ENCODE measurements around the gene SYPL2.

The SYPL2 gene

DNA sequence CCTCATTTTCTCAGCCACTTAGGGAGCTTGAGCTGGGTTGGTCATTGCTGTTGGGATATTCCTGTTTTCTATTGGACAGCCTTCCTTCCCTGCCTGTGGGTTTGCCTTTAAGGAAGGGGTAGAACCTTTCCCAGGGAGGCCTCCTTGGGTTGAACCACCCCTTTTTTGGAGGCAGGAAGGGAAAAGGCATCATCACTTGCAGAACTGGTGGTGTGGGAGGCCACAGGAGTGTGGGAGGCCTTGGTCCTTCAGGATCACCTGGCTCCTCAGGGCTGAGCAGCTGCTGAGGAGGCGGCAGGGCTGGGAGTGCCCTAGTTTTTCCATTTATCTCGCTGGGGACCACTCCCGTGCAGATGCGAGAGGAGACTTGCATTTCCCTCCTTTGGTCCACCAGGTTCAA lies 26.9 kb downstream of the SYPL2 start:
- no peak for DNase-seq

GRCh38 chr1:109493805-109494539 lies 27.6 kb downstream of the SYPL2 start, which contains the start of gene CYB561D1:
Gene CYB561D1 (plus strand): TSS chr1:109494094. CDS start chr1:109494140, 46 bp downstream.
- peak; percentile 82 for DNase-seq

DNA sequence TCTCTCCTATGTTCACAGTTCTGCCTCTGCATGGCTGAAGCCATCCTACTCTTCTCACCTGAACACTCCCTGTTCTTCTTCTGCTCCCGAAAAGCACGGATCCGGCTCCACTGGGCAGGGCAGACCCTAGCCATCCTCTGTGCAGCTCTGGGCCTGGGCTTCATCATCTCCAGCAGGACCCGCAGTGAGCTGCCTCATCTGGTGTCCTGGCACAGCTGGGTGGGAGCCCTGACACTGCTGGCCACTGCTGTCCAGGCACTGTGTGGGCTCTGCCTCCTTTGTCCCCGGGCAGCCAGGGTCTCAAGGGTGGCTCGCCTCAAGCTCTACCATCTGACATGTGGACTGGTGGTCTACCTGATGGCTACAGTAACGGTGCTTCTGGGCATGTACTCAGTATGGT lies 29.4 kb downstream of the SYPL2 start:
- DNase-seq = no peak

- no peak for DNase-seq
Measured at GRCh38 chr1:109497449-109498160, 31.3 kb downstream of the SYPL2 start.

DNA sequence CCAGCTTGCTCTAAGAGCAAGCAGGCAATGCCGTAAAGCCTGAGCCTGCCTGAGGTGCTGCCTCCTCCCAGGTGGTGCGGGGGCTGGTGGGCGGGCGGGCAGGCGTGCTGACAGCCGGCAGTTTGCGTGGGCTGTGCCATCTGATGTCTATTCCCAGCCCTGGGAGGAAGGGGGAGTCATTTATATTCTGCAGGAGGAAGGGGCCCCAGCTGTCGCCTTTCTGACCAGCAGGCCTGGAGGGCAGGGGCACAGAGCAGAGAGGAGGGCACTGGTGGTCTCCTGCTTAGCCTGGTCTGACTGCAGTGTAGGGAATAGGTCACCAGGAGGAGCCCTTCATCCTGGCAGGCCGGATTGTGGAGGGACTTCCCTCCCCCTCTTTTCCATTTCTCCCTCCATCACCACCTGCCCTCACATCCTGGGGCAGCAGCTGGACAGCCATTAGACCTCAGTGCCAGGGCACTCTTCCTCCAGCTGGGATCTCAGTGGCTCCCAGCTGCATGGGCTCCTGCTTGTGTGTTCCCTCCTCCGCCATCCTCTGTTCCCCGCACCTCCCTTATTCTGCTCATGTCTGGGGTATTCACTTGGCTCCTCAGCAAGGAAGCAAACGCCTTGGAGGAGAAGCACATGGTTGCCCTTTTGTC lies 31.9 kb downstream of the SYPL2 start:
- no peak for DNase-seq

- no peak for DNase-seq
Measured at GRCh38 chr1:109499081-109499480, 32.7 kb downstream of the SYPL2 start.

DNA sequence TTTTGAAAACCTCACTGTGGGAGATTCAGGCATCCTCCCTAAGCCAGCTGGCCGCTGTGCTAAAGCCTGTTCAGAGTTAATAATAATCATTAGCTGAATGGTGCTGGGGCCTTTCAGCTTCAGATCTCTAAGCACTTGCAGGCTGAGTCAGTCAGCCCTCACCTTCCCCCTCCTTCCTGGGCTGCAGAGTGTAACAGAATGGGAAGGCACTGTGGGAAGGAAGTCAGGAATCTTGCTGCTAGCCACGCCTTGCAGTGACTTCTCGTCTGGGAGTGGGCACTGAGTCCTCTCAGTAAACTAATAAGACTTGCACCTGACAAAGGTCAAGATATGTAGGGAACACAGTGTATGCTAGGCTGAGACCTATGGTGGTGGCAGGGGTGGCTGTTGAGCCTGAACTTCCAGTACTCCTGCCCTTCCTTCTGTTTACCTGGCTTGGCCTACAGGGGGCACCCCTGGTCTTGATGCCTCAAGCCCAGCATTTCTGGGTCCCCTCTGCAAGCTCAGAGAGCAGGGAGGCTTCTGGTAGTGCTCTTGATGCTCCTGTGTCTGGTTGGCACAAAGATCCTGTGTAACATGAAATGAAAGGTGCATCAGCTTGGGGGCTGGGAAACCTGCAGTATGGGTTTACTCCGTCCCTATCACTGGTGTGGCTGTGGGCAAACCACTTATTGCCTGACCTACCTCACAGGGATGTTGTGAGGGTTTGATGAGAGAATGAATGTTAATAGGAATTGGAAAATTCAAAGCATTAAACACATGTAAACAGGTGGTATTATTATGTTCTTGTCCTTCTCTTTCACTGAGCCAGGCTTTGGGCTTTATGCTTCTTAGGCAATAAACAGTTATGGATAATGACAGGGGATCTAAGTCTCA lies 33.6 kb downstream of the SYPL2 start:
- peak; percentile 37 for DNase-seq

DNA sequence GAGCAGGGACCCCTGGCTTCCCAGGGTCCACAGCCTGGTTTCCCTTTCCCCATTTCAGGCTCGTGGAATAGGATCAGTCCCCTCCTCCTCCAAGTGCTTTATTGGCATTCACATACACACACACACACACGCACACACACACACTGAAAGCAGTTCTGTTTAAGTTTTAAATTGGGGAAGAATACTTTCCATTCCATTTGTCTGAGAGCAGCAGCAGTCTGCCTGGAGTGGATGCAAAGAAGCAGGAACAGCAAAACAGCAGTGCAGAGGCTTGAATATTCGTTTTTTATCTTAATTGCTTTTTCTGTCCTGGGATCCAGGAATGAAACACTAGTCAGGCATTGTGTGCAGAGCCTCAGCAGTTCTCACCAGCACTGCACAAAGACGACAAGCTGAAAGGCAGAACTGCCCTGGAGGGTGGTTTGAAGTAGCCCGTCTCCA lies 34.6 kb downstream of the SYPL2 start:
- DNase-seq = peak; percentile 76

DNA sequence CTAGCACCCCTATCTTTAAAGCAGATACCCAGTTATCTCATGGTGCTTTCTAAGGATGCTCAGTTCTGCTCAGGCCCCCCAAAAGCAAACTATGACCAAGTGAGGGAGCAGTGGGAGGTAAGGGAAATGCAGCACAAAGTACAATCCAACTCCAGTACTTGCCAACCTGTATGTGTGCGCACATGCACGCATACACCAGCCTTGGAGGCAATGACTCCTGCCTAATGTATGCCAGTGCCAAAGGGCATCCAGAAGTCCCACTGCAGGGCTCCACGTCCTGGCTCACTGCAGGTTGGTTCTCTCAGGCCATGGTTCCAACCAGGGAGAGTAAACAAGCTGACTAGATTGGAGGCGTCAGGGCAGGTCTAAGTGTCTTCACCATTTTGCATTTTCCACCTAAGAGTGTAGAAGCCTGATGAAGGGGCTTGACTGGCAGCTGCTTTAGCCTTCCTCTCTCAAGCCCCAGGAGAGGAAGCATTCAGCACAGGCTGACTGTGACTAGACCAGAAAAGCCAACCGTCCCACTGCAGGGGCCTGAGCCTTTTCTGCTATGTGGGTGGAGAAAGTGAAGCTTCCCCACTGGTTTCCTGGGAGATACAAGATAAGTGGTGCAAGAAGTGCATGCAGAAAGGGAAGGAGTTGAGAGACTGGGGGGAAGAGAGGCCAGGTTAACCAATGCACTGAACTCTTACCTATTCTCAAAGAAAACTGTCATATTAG lies 35.5 kb downstream of the SYPL2 start:
- no peak for DNase-seq

DNA sequence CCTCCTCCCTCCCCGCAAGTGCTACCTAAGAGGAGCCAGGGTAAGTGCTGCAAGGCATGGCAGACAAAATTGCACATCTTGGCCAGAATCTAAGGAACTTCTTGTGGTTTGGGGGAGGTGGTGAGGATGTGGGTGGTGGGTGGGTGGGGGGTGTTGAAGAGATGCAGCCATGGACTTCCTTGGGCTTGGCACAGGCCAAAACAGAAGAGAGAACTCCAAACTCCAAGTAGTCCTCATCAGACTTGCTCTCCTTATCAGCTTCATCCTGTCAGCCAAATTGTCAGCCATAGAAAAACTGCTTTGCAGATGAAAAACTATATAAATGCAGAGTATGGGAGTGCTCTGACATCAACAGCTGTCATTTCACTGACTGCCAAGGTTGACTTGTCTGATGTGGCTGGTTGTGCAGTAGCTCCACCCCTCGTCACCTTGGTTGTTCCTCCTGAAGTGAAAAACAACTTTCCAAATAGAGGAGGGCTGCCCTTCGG lies 36.1 kb downstream of the SYPL2 start:
- no peak for DNase-seq

GRCh38 chr1:109503935-109504334 lies 37.6 kb downstream of the SYPL2 start:
- DNase-seq = no peak

DNA sequence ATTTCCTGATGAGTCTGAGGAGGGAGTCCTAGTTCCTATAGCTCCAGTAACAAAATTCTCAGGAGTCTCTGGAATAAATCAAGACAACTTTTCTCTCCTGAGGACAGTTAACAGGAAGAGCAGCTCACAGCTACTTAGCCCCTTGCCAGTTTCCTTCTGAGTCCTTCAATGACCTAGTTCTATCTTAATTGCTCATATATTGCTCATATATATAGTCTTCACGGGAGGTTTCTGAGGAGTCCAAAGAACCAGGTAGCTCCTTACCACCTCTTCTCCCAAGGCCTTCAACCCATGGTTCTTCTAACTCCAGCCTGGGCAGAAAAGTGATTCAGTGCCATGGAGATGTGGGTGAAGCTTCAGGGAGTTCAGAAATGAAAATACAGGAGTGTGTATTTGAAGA lies 38.6 kb downstream of the SYPL2 start:
- DNase-seq = no peak

GRCh38 chr1:109508001-109508872 lies 41.9 kb downstream of the SYPL2 start:
- no peak for DNase-seq

DNA sequence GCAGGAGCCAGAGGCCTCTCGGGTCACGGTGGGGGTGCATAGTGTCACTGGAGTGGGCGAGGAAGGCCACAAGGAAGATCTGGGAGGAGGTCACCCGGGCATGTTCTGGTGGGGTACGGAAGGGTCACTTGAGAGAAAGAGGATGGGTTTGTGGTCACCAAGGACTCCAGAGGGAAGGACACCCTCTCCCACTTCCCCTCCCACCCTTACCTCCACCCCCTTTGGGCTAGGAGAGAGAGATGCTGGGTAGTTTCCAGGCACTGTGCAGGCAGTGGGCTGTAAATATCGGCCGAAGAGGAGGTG lies 42.5 kb downstream of the SYPL2 start:
- DNase-seq = no peak

- peak; percentile 54 for DNase-seq
Measured at GRCh38 chr1:109509176-109510134, 43.1 kb downstream of the SYPL2 start, which contains the start of gene AMIGO1. Gene AMIGO1 (minus strand): TSS chr1:109509727. CDS start chr1:109508912, 815 bp downstream.

- DNase-seq = no peak
Measured at GRCh38 chr1:109513110-109513710, 46.9 kb downstream of the SYPL2 start.

GRCh38 chr1:109514846-109515245 lies 48.5 kb downstream of the SYPL2 start:
- no peak for DNase-seq

GRCh38 chr1:109516872-109517271 lies 50.5 kb downstream of the SYPL2 start:
- peak; percentile 58 for DNase-seq

- no peak for DNase-seq
Measured at GRCh38 chr1:109517337-109517736, 51.0 kb downstream of the SYPL2 start.

Data from fibroblast of skin of abdomen (primary cell).